Cortex of kidney (tissue), 1 donor: ENCODE data around the gene MYO3B.
"Not testable (repeated sequence)": the region's sequence is repeated elsewhere in the genome, so short reads cannot be mapped to it uniquely, and the experiment has no call there.

ENCODE experiments used
- DNase-seq: peaks from one replicate; lab custom pipeline; 2025; lab: John Stamatoyannopoulos, UW

MYO3B gene

GRCh38 chr2:170340693-170341068 is 162.7 kb downstream of the MYO3B start:
- DNase-seq, result no peak

- no peak for DNase-seq
Measured at GRCh38 chr2:170341684-170342623, 164.0 kb downstream of the MYO3B start.

GRCh38 chr2:170344663-170345346 is 166.9 kb downstream of the MYO3B start:
- no peak for DNase-seq

GRCh38 chr2:170345607-170346006 is 167.7 kb downstream of the MYO3B start:
- no peak for DNase-seq

- not testable (repeated sequence) for DNase-seq
Measured at GRCh38 chr2:170349269-170349668, 171.3 kb downstream of the MYO3B start.

- DNase-seq, result no peak
Measured at GRCh38 chr2:170350929-170351826, 173.2 kb downstream of the MYO3B start.

GRCh38 chr2:170353723-170354122 is 175.8 kb downstream of the MYO3B start:
- DNase-seq, result no peak

GRCh38 chr2:170354388-170354787 is 176.4 kb downstream of the MYO3B start:
- no peak for DNase-seq

- no peak for DNase-seq
Measured at GRCh38 chr2:170354855-170355780, 177.2 kb downstream of the MYO3B start.

- no peak for DNase-seq
Measured at GRCh38 chr2:170359466-170359865, 181.5 kb downstream of the MYO3B start.

GRCh38 chr2:170360546-170361089 is 182.7 kb downstream of the MYO3B start:
- no peak for DNase-seq

GRCh38 chr2:170361090-170361936 is 183.4 kb downstream of the MYO3B start:
- no peak for DNase-seq

- no peak for DNase-seq
Measured at GRCh38 chr2:170362313-170362870, 184.4 kb downstream of the MYO3B start.

GRCh38 chr2:170362871-170363631 is 185.1 kb downstream of the MYO3B start:
- no peak for DNase-seq

GRCh38 chr2:170365003-170365402 is 187.1 kb downstream of the MYO3B start:
- DNase-seq, result no peak

GRCh38 chr2:170365686-170366085 is 187.7 kb downstream of the MYO3B start:
- no peak for DNase-seq

GRCh38 chr2:170368370-170368769 is 190.4 kb downstream of the MYO3B start:
- DNase-seq, result no peak

- no peak for DNase-seq
Measured at GRCh38 chr2:170369228-170369627, 191.3 kb downstream of the MYO3B start.

- DNase-seq, result no peak
Measured at GRCh38 chr2:170369894-170370293, 191.9 kb downstream of the MYO3B start.
